B cell (primary cell): ENCODE measurements around the gene RAI1. TPM values are rescaled to one million over a fixed set of nuclear protein-coding genes. Genes with fewer than 3 reads are reported as not detected.

Experiments
- ATAC-seq: fragments of 200-7000 bp; cut with Tn5 transposase; one replicate; pipeline ENCODE4 v1.10.0; 2021; ENCODE audit warnings: low read depth, mild to moderate bottlenecking, moderate number of reproducible peaks, moderate library complexity
- CTCF ChIA-PET: fragments of 350-600 bp; sonication (Branson Sonifier 250); formaldehyde crosslinking; loops from one replicate; lab custom pipeline; 2021; ENCODE audit warnings: antibody characterized with exemption, inconsistent platforms; lab: Charles Lee
- POLR2A ChIA-PET: fragments of 350-600 bp; sonication (Branson Sonifier 250); formaldehyde crosslinking; loops from one replicate; lab custom pipeline; 2021; ENCODE audit warnings: antibody characterized with exemption; lab: Charles Lee
- DNase-seq: peaks from one replicate; pipeline ENCODE4 v3.0.0; 2013
- H2AFZ ChIP-seq: 2 replicates; pipeline ENCODE4 v1.6.1; 2012; ENCODE audit warnings: mild to moderate bottlenecking, low read depth, low read length; ENCODE audit not compliant: insufficient read depth, poor library complexity, severe bottlenecking
- H3K27ac ChIP-seq, 2 donors: 1 replicate in 1 of 2; 2 replicates in 1 of 2; pipeline ENCODE4 v1.5.1; 2012 to 2013; ENCODE audit warnings: low read length in 2 of 2, mild to moderate bottlenecking in 2 of 2, moderate library complexity in 1 of 2
- H3K27me3 ChIP-seq, 4 experiments: fragments of 200-600 bp in 1 of 4; sonication (generic) in 1 of 4; replicated peaks in 1 of 4; 1 replicate in 2 of 4; 2 replicates in 2 of 4; pipeline versions ENCODE4 v1.6.1 to v1.7.0; 2013 to 2016; ENCODE audit warnings: low read length in 3 of 4, mild to moderate bottlenecking in 2 of 4, mixed read lengths in 1 of 4, moderate library complexity in 1 of 4; ENCODE audit not compliant: insufficient read depth in 4 of 4, control insufficient read depth in 3 of 4; ENCODE audit errors: control extremely low read depth in 1 of 4
- H3K36me3 ChIP-seq, 2 experiments: replicated peaks in 1 of 2; 1 replicate in 1 of 2; 2 replicates in 1 of 2; pipeline versions ENCODE4 v1.6.1 to v1.7.1; 2013; ENCODE audit warnings: low read length in 1 of 2; ENCODE audit not compliant: insufficient read depth in 2 of 2, control insufficient read depth in 1 of 2; ENCODE audit errors: control extremely low read depth in 1 of 2, extremely low read depth in 1 of 2
- H3K4me1 ChIP-seq, 2 donors: fragments of 200-600 bp in 1 of 2; sonication (generic) in 1 of 2; 1 replicate in 1 of 2; 2 replicates in 1 of 2; pipeline versions ENCODE4 v1.5.1 to v1.6.1; 2013 to 2017; ENCODE audit warnings: low read length in 2 of 2; ENCODE audit not compliant: control insufficient read depth in 2 of 2, insufficient read depth in 2 of 2
- H3K4me2 ChIP-seq: replicated peaks from 2 replicates; pipeline ENCODE3; 2012; ENCODE audit warnings: mild to moderate bottlenecking, low read depth, low read length; ENCODE audit not compliant: poor library complexity, severe bottlenecking
- H3K4me3 ChIP-seq, 5 experiments: fragments of 200-600 bp in 1 of 5; sonication (generic) in 1 of 5; 1 replicate in 3 of 5; 2 replicates in 2 of 5; pipeline versions ENCODE4 v1.5.1 to v1.7.0; 2011 to 2016; ENCODE audit warnings: low read length in 4 of 5, mild to moderate bottlenecking in 4 of 5, low read depth in 2 of 5, control low read depth in 1 of 5, moderate library complexity in 1 of 5; ENCODE audit not compliant: insufficient read depth in 1 of 5; ENCODE audit errors: control extremely low read depth in 1 of 5, extremely low read depth in 1 of 5
- H3K79me2 ChIP-seq: fragments of 200-600 bp; sonication (generic); one replicate; pipeline ENCODE4 v1.6.0; 2016; ENCODE audit warnings: low read length; ENCODE audit not compliant: control insufficient read depth, insufficient read depth
- H3K9ac ChIP-seq: fragments of 200-600 bp; sonication (generic); 2 replicates; pipeline ENCODE4 v1.6.1; 2017; ENCODE audit warnings: mild to moderate bottlenecking, low read length, moderate library complexity
- H3K9me3 ChIP-seq, 3 donors: one replicate each; pipeline versions ENCODE4 v1.6.1 to v1.7.1; 2013; ENCODE audit warnings: low read length in 2 of 3; ENCODE audit not compliant: control insufficient read depth in 2 of 3, insufficient read depth in 1 of 3; ENCODE audit errors: control extremely low read depth in 1 of 3
- H4K20me1 ChIP-seq: 2 replicates; pipeline ENCODE4 v1.6.0; 2012; ENCODE audit warnings: mild to moderate bottlenecking, low read length; ENCODE audit not compliant: insufficient read depth, control insufficient read depth, poor library complexity, severe bottlenecking
- H3K27ac Mint-ChIP-seq: one replicate; pipeline ENCODE4 v1.8.0; 2021; ENCODE audit warnings: mixed read lengths
- H3K27me3 Mint-ChIP-seq: one replicate; pipeline ENCODE4 v1.8.0; 2021; ENCODE audit warnings: mixed read lengths
- H3K4me1 Mint-ChIP-seq: one replicate; pipeline ENCODE4 v1.8.0; 2021; ENCODE audit warnings: mixed read lengths
- H3K4me3 Mint-ChIP-seq: one replicate; pipeline ENCODE4 v1.8.0; 2021; ENCODE audit warnings: mixed read lengths
- H3K9me3 Mint-ChIP-seq: one replicate; pipeline ENCODE4 v1.8.0; 2022; ENCODE audit warnings: mixed read lengths; ENCODE audit not compliant: insufficient read depth
- CTCF ChIP-seq: fragments of 200-600 bp; IDR thresholded peaks from one replicate; pipeline ENCODE4 v1.8.0; 2022; ENCODE audit warnings: antibody characterized with exemption, mild to moderate bottlenecking
- EZH2 ChIP-seq: IDR thresholded peaks from 2 replicates; pipeline ENCODE4 v1.6.1; 2012; ENCODE audit warnings: borderline replicate concordance, low read depth, mild to moderate bottlenecking, moderate library complexity, low read length; ENCODE audit not compliant: insufficient read depth, poor library complexity, severe bottlenecking
- WGBS: methylation state at CpG from one replicate; pipeline ENCODE4 v1.1.5; 2013; ENCODE audit warnings: missing lambda C conversion rate; ENCODE audit not compliant: insufficient coverage; 5-methylcytosine and 5-hydroxymethylcytosine counted together
- intact Hi-C: fragments of 100-400 bp; cut with micrococcal nuclease; formaldehyde crosslinking; loops from one replicate; pipeline ENCODE4 v1.10.0; 2022
- polyA plus RNA-seq: library from polyadenylated mRNA; depleted of rRNA; stranded (reverse); fragments of >200 nt; gene quantifications from 2 replicates; pipeline ENCODE4 v1.2.3, GENCODE V29; 2012
- total RNA-seq, 2 donors: library from RNA; stranded (reverse); fragments of 120-200 nt in 1 of 2; gene quantifications; 1 replicate in 1 of 2; 2 replicates in 1 of 2; pipeline versions ENCODE4 v1.2.3 to v1.2.4, GENCODE V29; 2013 to 2022

RAI1 gene
- total and polyA plus RNA-seq, 2 donors (not counting 1 experiment from before 2014, with no cell fraction given) = 4.7 to 34.0 TPM

- no peak overlapping the region for H3K9ac ChIP-seq
Observed at GRCh38 chr17:17702449-17703139, 21.3 kb downstream of the RAI1 start.

More at GRCh38 chr17:17702449-17703139, 21.3 kb downstream of the RAI1 start:
- intact Hi-C loops = no loop called here
- H3K4me1 ChIP-seq = peaks cover 6 to 9% of the 10 kb centered on the region in 2 donors
- no peak overlapping the region for H3K4me3 ChIP-seq
- WGBS = 86% methylated on average over 9 of the region's 10 CpGs
- H3K27ac Mint-ChIP-seq = no peak overlapping the region
- ATAC-seq (no peak), DNase-seq (no peak)
- CTCF ChIA-PET = interaction anchor here (0.5 to 1.0 kb wide), 2 partner anchors 65 to 158 kb away, joined by 3 read pairs; no protein-coding TSS in a partner anchor
- no peaks in the 10 kb centered on the region for H3K9me3 ChIP-seq
- H3K27me3 Mint-ChIP-seq = no peaks in the 10 kb centered on the region
- no peak overlapping the region for H3K4me2 ChIP-seq
- no peak overlapping the region for H3K4me3 Mint-ChIP-seq
- H2AFZ ChIP-seq = no peak overlapping the region
- peaks cover 51% of the 10 kb centered on the region for H4K20me1 ChIP-seq
- POLR2A ChIA-PET = no interaction called here
- H3K9me3 Mint-ChIP-seq = no peaks in the 10 kb centered on the region
- peaks cover 21% of the 10 kb centered on the region for H3K4me1 Mint-ChIP-seq
- H3K27ac ChIP-seq = no peak overlapping the region
- peaks cover 96% of the 10 kb centered on the region for H3K79me2 ChIP-seq
- TF ChIP-seq EZH2 (no peak), CTCF (no peak)
- no peaks in the 10 kb centered on the region for H3K27me3 ChIP-seq
- peaks cover 0 to 2% of the 10 kb centered on the region in 2 experiments for H3K36me3 ChIP-seq
